Gastrocnemius medialis (tissue), 4 donors: Measurements from ENCODE around the gene MED13. TPM values are rescaled to one million over a fixed set of nuclear protein-coding genes. Genes with fewer than 3 reads are reported as not detected.
A peak's percentile ranks its signal among the peaks of the same experiment; 100 is the strongest.

Experiments used
- ATAC-seq, 2 donors: fragments of 150-250 bp; one replicate each; pipeline ENCODE4 v1.9.1; 2016
- DNase-seq, 2 donors: peaks; one replicate each; pipeline ENCODE4 v3.0.0-alpha.2; 2019
- H3K27ac ChIP-seq, 4 donors: fragments of 200-600 bp; sonication (generic); 1 replicate in 1 of 4; 2 replicates in 3 of 4; pipeline ENCODE4 v1.5.1; 2016 to 2018; ENCODE audit warnings: mild to moderate bottlenecking in 2 of 4, moderate library complexity in 1 of 4
- H3K27me3 ChIP-seq, 3 donors: fragments of 200-600 bp; sonication (generic) in 2 of 3; 1 replicate in 1 of 3; 2 replicates in 2 of 3; pipeline versions ENCODE4 v1.5.1 to v1.6.0; 2016 to 2019; ENCODE audit warnings: mild to moderate bottlenecking in 1 of 3, moderate library complexity in 1 of 3
- H3K36me3 ChIP-seq, 2 donors: fragments of 200-600 bp; sonication (generic) in 1 of 2; one replicate each; pipeline ENCODE4 v1.5.1; 2017 to 2018
- H3K4me1 ChIP-seq, 2 donors: fragments of 200-600 bp; sonication (generic) in 1 of 2; one replicate each; pipeline ENCODE4 v1.5.1; 2016 to 2017; ENCODE audit warnings: mild to moderate bottlenecking in 2 of 2
- H3K4me3 ChIP-seq, 4 donors: fragments of 200-600 bp; sonication (generic) in 3 of 4; 1 replicate in 1 of 4; 2 replicates in 3 of 4; pipeline ENCODE4 v1.5.1; 2016 to 2019; ENCODE audit warnings: mild to moderate bottlenecking in 2 of 4
- H3K9me3 ChIP-seq, 3 donors: fragments of 200-600 bp; sonication (generic) in 2 of 3; 1 replicate in 1 of 3; 2 replicates in 2 of 3; pipeline ENCODE4 v1.5.1; 2016 to 2019
- CTCF ChIP-seq, 5 experiments: fragments of 450-650 bp in 3 of 5; fragments of 200-600 bp in 2 of 5; sonication (generic) in 2 of 5; IDR thresholded peaks in 4 of 5; conservative IDR thresholded peaks in 1 of 5; 1 replicate in 4 of 5; 2 replicates in 1 of 5; pipeline ENCODE4 v1.5.1; 2016 to 2019; ENCODE audit warnings: antibody characterized with exemption in 5 of 5, mild to moderate bottlenecking in 3 of 5, moderate library complexity in 3 of 5
- POLR2A ChIP-seq, 2 donors: fragments of 450-650 bp; IDR thresholded peaks; one replicate each; pipeline ENCODE4 v1.6.1; 2017; ENCODE audit warnings: antibody characterized with exemption in 2 of 2, mild to moderate bottlenecking in 2 of 2, moderate library complexity in 2 of 2
- in situ Hi-C, 4 donors: fragments of 200-750 bp; cut with MboI; loops; one replicate each; pipeline versions ENCODE4 v1.15.0 to v1.8.0; 2017; ENCODE audit warnings: low sequenced_read_pairs in 4 of 4
- intact Hi-C: fragments of 100-400 bp; cut with DNase I; formaldehyde crosslinking; loops from one replicate; pipeline ENCODE4 v1.15.1; 2023; ENCODE audit warnings: low total_unique reads
- total RNA-seq, 4 donors: library from RNA; depleted of rRNA; stranded (reverse); fragments of >200 nt; gene quantifications; one replicate each; pipeline versions ENCODE4 v1.1.0 to v1.2.3, GENCODE V29; 2016

Gene MED13
- total RNA-seq, 4 donors from 2014 or later, result 54.9 to 142 (median 67.8) TPM

DNA sequence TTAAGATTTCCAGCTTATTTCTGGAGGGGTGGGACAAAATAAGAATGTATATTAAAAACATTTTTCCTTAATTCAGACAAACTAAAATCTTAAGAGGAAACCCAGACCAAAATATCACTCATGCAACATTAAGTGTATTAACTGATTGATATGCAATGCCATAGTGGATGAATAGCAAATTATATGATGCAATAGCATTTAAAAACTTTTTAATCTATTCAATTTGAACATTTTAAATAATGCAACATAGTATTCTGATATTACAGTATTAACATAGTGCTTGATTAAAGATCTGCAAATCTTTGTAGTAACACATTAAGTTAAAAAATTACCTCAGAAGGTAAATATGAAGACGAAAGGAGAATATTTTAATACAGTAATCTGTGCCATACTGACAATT is 122.0 kb downstream of the MED13 start:
- H3K27ac ChIP-seq, result peak overlapping the region in 2 of 4 donors; percentile 46 to 51
- no peaks in the 10 kb centered on the region for H3K9me3 ChIP-seq
- DNase-seq, result no peak
- intact Hi-C loops (no loop called here), in situ Hi-C loops (no loop called here)
- H3K4me3 ChIP-seq, result no peak overlapping the region
- peaks cover 0 to 45% of the 10 kb centered on the region in 2 donors for H3K36me3 ChIP-seq
- H3K4me1 ChIP-seq, result peaks cover 0 to 7% of the 10 kb centered on the region in 2 donors
- no peak for ATAC-seq
- TF ChIP-seq CTCF (IDR thresholded peaks at IDR 0.05 in 4 of 5, conservative IDR thresholded peaks at IDR 0.05 in 1 of 5) (no peak), POLR2A (IDR thresholded peaks at IDR 0.05) (no peak)
- no peaks in the 10 kb centered on the region for H3K27me3 ChIP-seq

- no peak overlapping the region for H3K4me3 ChIP-seq
- TF ChIP-seq POLR2A (IDR thresholded peaks at IDR 0.05), result no peak
- TF ChIP-seq CTCF (IDR thresholded peaks at IDR 0.05 in 4 of 5, conservative IDR thresholded peaks at IDR 0.05 in 1 of 5), result no peak
- peaks cover 0 to 35% of the 10 kb centered on the region in 2 donors for H3K36me3 ChIP-seq
- in situ Hi-C loops (no loop called here), intact Hi-C loops (no loop called here)
- peaks cover 0 to 7% of the 10 kb centered on the region in 2 donors for H3K4me1 ChIP-seq
- no peaks in the 10 kb centered on the region for H3K27me3 ChIP-seq
- DNase-seq (no peak), ATAC-seq (no peak)
- H3K27ac ChIP-seq, result peak overlapping the region in 3 of 4 donors; percentile 32 to 51 (median 46)
- no peaks in the 10 kb centered on the region for H3K9me3 ChIP-seq
Measured at GRCh38 chr17:61942085-61942484, 123.0 kb downstream of the MED13 start.

GRCh38 chr17:61928101-61928436 is 137.0 kb downstream of the MED13 start:
- Histone ChIP-seq H3K4me3 (peak overlapping the region; percentile 72 to 78 (median 74)), H3K9me3 (no peaks in the 10 kb centered on the region), H3K36me3 (peaks cover 0 to 20% of the 10 kb centered on the region in 2 donors), H3K27me3 (no peaks in the 10 kb centered on the region), H3K4me1 (peaks cover 11 to 12% of the 10 kb centered on the region in 2 donors), H3K27ac (peak overlapping the region; percentile 80 to 83 (median 82))
- in situ Hi-C loops, result loop anchor here in 1 of 4 donors (10.0 kb wide), 1 partner anchor 137 kb away; the partner anchor contains the start of gene MED13
- intact Hi-C loops, result loop anchor here (1.0 to 10.0 kb wide), 2 partner anchors 138 to 1847 kb away; partner anchors contain the start of genes CCDC47 and DDX42
- TF ChIP-seq CTCF (IDR thresholded peaks at IDR 0.05 in 4 of 5, conservative IDR thresholded peaks at IDR 0.05 in 1 of 5) (no peak), POLR2A (IDR thresholded peaks at IDR 0.05) (no peak)
- DNase-seq (no peak), ATAC-seq (no peak)

GRCh38 chr17:61927208-61928100 is 137.6 kb downstream of the MED13 start, which contains the start of gene INTS2:
INTS2 (minus strand) TSS chr17:61927982; CDS start chr17:61926644, 1,338 bp downstream.
- no peaks in the 10 kb centered on the region for H3K9me3 ChIP-seq
- peak; percentile 86 to 89 for ATAC-seq
- H3K4me3 ChIP-seq, result peak within 1 kb of the TSS; percentile 72 to 78 (median 74)
- in situ Hi-C loops, result loop anchor here in 1 of 4 donors (10.0 kb wide), 1 partner anchor 137 kb away; the partner anchor contains the start of gene MED13
- DNase-seq, result peak; percentile 91 to 94
- TF ChIP-seq POLR2A (IDR thresholded peaks at IDR 0.05) (peak; percentile 72 to 81), CTCF (IDR thresholded peaks at IDR 0.05 in 4 of 5, conservative IDR thresholded peaks at IDR 0.05 in 1 of 5) (no peak)
- peak within 1 kb of the TSS; percentile 80 to 83 (median 82) for H3K27ac ChIP-seq
- intact Hi-C loops, result loop anchor here (1.0 to 10.0 kb wide), 2 partner anchors 139 to 1847 kb away; partner anchors contain the start of genes CCDC47 and DDX42
- H3K27me3 ChIP-seq, result no peaks in the 10 kb centered on the region
- H3K36me3 ChIP-seq, result peaks cover 0 to 20% of the 10 kb centered on the region in 2 donors
- peaks cover 11 to 12% of the 10 kb centered on the region in 2 donors for H3K4me1 ChIP-seq
